Measurements from ENCODE around the gene SLC4A1AP.

The SLC4A1AP gene

GRCh38 chr2:27738349-27739057 lies 74.8 kb downstream of the SLC4A1AP start:
- Histone ChIP-seq H3K9me3 (ENCODE audit: control insufficient read depth, low read depth, low read length) (peaks cover 2% of the 10 kb centered on the region), H3K36me3 (ENCODE audit: control insufficient read depth, low read depth, low read length) (no peaks in the 10 kb centered on the region), H3K4me1 (ENCODE audit: control insufficient read depth, low read depth, low read length) (peaks cover 9% of the 10 kb centered on the region), H3K4me3 (ENCODE audit: low read length) (no peak overlapping the region), H3K27me3 (ENCODE audit: control insufficient read depth, insufficient read depth, low read length) (no peaks in the 10 kb centered on the region), H3K27ac (ENCODE audit: low read length) (no peak overlapping the region), H3K9ac (ENCODE audit: low read length) (no peak overlapping the region)

- H3K27ac ChIP-seq (ENCODE audit: low read length): no peak overlapping the region
- H3K36me3 ChIP-seq (ENCODE audit: control insufficient read depth, low read depth, low read length): no peaks in the 10 kb centered on the region
- no peak overlapping the region for H3K4me3 ChIP-seq (ENCODE audit: low read length)
- H3K9me3 ChIP-seq (ENCODE audit: control insufficient read depth, low read depth, low read length): peaks cover 2% of the 10 kb centered on the region
- H3K9ac ChIP-seq (ENCODE audit: low read length): no peak overlapping the region
- H3K4me1 ChIP-seq (ENCODE audit: control insufficient read depth, low read depth, low read length): peaks cover 9% of the 10 kb centered on the region
- no peaks in the 10 kb centered on the region for H3K27me3 ChIP-seq (ENCODE audit: control insufficient read depth, insufficient read depth, low read length)
Measured at GRCh38 chr2:27739058-27739373, 75.3 kb downstream of the SLC4A1AP start.

DNA sequence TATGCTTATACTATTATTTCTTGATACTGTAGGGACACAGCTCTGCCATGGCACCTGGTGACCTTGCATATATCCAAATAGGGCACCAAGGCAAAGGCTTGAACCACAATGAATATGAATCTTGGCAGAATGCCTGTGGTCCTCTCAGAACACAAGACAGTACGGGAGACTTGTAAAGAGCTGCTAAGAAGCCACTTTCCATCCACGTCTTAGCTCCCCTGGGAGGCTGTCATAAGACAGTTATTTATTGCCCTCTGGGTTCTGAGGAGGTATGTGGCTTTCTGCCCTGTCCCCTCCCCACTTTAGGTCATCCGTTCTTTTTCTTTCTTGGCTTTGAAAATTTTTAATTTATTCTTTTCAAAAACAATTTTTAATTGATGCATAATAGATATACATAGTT lies 78.0 kb downstream of the SLC4A1AP start:
- Histone ChIP-seq H3K9ac (ENCODE audit: low read length) (no peak overlapping the region), H3K4me3 (ENCODE audit: low read length) (no peak overlapping the region), H3K27me3 (ENCODE audit: control insufficient read depth, insufficient read depth, low read length) (no peaks in the 10 kb centered on the region), H3K4me1 (ENCODE audit: control insufficient read depth, low read depth, low read length) (no peaks in the 10 kb centered on the region), H3K27ac (ENCODE audit: low read length) (no peak overlapping the region), H3K36me3 (ENCODE audit: control insufficient read depth, low read depth, low read length) (no peaks in the 10 kb centered on the region), H3K9me3 (ENCODE audit: control insufficient read depth, low read depth, low read length) (peaks cover 2% of the 10 kb centered on the region)

DNA sequence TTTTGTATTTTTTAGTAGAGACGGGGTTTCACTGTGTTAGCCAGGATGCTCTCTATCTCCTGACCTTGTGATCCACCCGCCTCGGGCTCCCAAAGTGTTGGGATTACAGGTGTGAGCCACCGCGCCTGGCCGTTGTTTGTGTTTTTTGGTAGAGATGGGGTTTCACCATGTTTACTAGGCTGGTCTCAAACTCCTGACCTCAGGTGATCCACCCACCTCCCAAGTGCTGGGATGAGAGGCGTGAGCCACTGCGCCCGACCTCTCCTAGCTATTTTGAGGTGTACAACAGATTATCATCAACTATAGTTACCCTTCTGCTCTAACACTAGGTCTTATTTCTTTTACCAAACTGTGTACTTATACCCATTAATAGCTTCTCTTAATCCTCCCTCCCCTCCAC lies 78.9 kb downstream of the SLC4A1AP start:
- H3K27ac ChIP-seq (ENCODE audit: low read length): no peak overlapping the region
- no peaks in the 10 kb centered on the region for H3K4me1 ChIP-seq (ENCODE audit: control insufficient read depth, low read depth, low read length)
- no peaks in the 10 kb centered on the region for H3K27me3 ChIP-seq (ENCODE audit: control insufficient read depth, insufficient read depth, low read length)
- H3K9ac ChIP-seq (ENCODE audit: low read length): no peak overlapping the region
- H3K36me3 ChIP-seq (ENCODE audit: control insufficient read depth, low read depth, low read length): no peaks in the 10 kb centered on the region
- no peak overlapping the region for H3K4me3 ChIP-seq (ENCODE audit: low read length)
- H3K9me3 ChIP-seq (ENCODE audit: control insufficient read depth, low read depth, low read length): peaks cover 2% of the 10 kb centered on the region

Data from iPS-18a (cell line).